Peyer's patch (tissue), 4 donors: ENCODE measurements around the gene NOL4L.

Source experiments
- POLR2A ChIP-seq, 2 donors: fragments of 450-650 bp; IDR thresholded peaks; one replicate each; pipeline ENCODE4 v1.5.1; 2017; ENCODE audit warnings: antibody characterized with exemption in 2 of 2, mild to moderate bottlenecking in 2 of 2, moderate library complexity in 2 of 2
- TF ChIP-seq, protein P1 (sequence below), 6 experiments: fragments of 450-650 bp in 4 of 6; fragments of 200-600 bp in 2 of 6; sonication (generic) in 1 of 6; IDR thresholded peaks; one replicate each; pipeline ENCODE4 v1.5.1; 2017 to 2019; ENCODE audit warnings: antibody characterized with exemption in 6 of 6, mild to moderate bottlenecking in 3 of 6, moderate library complexity in 1 of 6

DNA sequence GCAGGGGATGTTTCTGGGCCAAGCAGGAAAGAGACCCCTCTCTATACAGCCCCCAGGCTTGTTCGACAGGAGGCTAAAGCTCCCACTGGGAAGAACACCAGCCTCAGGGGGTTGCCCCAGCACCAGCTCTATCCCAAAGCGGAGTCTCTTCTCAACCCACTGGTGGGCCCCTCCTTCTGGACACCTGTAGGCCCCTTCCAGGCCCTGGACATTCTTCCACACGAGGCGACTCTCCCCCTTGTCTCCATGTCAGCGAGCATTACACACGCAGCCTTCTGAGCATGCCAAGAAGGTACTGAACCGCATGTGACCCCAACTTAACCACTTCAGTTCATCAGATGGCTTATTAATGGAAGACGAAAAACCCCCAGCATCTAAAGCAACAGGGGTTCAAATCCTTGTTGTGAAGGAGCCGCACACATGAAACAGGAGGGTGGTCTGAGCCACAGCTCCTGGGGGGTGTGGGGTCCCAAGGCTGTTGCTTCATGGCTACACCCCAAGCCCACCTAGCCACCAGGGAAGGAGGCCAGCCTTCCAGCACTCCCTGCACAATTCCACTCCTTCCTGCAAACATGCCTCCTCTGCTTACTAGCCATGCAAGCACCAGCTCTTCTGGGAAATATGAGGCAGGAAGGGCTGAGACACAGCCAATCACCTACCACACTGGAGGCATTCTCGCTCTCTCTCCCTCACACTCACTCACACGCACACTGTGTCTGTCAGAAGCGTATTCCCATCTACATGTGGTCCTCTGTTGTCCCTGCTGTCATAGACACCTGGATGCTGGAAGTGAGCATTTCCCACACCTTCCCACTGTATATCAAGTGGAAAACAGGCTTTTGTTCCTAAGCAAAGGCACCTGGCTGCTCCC, 104.5 kb downstream of the NOL4L start:
- TF ChIP-seq POLR2A (IDR thresholded peaks at IDR 0.05): no peak
- TF ChIP-seq, protein P1, sequence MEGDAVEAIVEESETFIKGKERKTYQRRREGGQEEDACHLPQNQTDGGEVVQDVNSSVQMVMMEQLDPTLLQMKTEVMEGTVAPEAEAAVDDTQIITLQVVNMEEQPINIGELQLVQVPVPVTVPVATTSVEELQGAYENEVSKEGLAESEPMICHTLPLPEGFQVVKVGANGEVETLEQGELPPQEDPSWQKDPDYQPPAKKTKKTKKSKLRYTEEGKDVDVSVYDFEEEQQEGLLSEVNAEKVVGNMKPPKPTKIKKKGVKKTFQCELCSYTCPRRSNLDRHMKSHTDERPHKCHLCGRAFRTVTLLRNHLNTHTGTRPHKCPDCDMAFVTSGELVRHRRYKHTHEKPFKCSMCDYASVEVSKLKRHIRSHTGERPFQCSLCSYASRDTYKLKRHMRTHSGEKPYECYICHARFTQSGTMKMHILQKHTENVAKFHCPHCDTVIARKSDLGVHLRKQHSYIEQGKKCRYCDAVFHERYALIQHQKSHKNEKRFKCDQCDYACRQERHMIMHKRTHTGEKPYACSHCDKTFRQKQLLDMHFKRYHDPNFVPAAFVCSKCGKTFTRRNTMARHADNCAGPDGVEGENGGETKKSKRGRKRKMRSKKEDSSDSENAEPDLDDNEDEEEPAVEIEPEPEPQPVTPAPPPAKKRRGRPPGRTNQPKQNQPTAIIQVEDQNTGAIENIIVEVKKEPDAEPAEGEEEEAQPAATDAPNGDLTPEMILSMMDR (IDR thresholded peaks at IDR 0.05): no peak
